ENCODE data around the gene MTARC1. TPM values are rescaled to one million over a fixed set of nuclear protein-coding genes. Genes with fewer than 3 reads are reported as not detected.

Gene MTARC1
- total RNA-seq, result 0.61 and 0.97 TPM in 2 replicates

DNA sequence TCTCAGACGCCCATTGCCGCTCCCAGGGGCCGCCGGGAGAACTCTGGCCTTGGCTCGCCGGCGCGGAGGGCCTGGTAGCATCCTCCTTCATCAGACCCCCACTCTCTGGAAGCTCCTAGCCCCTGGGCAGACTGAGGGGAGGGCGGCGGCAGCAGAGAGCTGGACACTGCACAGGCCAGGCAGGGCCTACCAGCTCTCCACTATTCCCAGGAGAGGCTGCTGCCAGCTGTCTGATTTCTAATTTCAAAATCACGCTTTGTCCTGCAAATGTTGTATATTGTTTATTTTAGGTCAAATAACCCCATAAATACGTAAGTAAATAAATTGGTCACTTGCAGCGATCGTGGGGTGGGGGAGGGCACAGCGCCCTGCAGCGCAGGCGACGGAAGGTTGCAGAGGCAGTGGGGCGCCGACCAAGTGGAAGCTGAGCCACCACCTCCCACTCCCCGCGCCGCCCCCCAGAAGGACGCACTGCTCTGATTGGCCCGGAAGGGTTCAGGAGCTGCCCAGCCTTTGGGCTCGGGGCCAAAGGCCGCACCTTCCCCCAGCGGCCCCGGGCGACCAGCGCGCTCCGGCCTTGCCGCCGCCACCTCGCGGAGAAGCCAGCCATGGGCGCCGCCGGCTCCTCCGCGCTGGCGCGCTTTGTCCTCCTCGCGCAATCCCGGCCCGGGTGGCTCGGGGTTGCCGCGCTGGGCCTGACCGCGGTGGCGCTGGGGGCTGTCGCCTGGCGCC is at the start of gene MTARC1:
Gene MTARC1, plus strand, starts transcription at position 577 of the 732 bp plus-strand sequence. Its CDS starts 32 bp downstream, at position 609.

DNA sequence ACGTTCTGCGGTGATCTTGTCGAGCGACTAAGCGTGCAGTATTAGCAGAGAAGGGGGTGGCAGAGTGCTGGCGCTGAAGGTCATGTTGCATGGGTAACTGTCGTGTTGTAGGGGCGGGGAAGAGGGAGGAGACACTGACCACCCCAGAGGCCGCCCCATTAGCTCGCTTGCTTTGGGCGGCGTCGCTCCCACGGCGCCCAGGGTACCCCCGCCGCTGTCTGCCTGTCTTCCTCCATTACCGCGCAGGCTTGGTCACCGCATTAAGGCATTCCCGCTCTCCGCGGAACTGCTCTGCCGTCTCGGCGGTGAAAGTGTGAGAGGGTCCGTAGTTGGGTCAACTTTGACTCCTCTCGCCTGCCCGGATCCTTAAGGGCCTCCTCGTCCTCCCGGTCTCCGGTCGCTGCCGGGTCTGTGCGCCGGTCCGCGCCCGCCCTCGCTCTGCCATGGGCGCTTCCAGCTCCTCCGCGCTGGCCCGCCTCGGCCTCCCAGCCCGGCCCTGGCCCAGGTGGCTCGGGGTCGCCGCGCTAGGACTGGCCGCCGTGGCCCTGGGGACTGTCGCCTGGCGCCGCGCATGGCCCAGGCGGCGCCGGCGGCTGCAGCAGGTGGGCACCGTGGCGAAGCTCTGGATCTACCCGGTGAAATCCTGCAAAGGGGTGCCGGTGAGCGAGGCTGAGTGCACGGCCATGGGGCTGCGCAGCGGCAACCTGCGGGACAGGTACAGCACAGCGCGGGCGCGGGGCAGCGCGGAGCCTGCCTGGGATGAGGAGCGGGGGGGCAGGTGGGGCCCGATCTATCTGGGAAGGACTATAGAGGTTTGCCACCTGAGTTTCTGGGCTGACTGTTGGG is 38.4 kb upstream of the MTARC1 start, which contains the start of gene MTARC2:
Gene MTARC2, plus strand, starts transcription at position 234 of the 846 bp plus-strand sequence. Its CDS starts 210 bp downstream, at position 444.

Other genes with a start within 250 kb of the MTARC1 start
- gene C1orf115, start 96.5 kb upstream of the MTARC1 start, total RNA-seq, result 0.49 and 0.61 TPM in 2 replicates
- gene MTARC2, start 38.6 kb upstream of the MTARC1 start, total RNA-seq, result 4.0 and 4.7 TPM in 2 replicates
- 5.4 and 7.2 TPM in 2 replicates for gene HLX, start 92.5 kb downstream of the MTARC1 start, total RNA-seq

Data from hair follicle dermal papilla cell (primary cell).